ENCODE measurements around the gene CD2. TPM values are rescaled to one million over a fixed set of nuclear protein-coding genes. Genes with fewer than 3 reads are reported as not detected.

The CD2 gene
- total and polyA plus RNA-seq, 2 of the 8 experiments (the other 6 are each of a cell fraction or from before 2014, with no cell fraction given) = not detected

DNA sequence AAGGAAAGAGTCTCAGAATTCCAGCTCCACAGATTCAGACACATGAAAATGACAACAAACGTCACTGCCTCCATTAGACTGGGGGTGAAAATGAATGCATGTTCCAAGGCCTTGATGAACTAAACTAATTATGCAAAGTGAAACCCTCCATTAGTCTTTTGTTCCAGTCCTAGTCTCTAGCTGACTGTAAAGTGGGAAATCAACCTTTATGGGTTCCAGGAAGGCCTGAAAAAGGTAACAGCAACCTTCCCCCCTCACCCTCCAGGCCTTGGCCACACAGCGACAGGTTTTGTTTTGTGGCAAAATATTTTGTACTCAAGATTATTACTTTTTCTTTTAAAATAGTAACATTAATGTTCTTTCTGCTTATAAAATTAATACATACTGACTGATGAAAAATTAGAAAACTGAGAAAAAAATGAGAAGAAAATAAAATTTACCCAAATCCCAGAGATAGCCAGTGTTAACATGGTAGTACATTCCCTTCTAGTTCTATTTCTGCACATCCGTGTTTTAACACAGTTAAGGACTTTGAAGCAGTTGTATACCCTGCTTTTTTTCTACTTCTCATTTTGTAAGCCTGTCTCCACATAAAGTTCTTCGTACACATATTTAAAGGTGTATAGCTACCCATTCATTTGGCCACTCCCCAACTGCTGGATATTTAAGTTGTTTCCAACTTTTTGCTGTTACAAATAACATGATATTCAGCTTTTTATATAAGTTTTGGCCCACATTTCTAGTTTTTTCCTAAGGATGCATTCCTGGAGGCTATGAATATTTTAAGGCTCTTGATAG, 60.9 kb downstream of the CD2 start (continued):
- TF ChIP-seq SP4 (IDR thresholded peaks at IDR 0.05; ENCODE audit: low read length) (no peak), PHF8 (conservative IDR thresholded peaks at IDR 0.05; ENCODE audit: low read depth, low read length) (no peak), NANOG (IDR thresholded peaks at IDR 0.05; ENCODE audit: insufficient read depth, low read depth, low read length, poor library complexity, severe bottlenecking) (no peak), TEAD4 (IDR thresholded peaks at IDR 0.05; ENCODE audit: low read depth, low read length) (no peak), RBBP5 (IDR thresholded peaks at IDR 0.05; ENCODE audit: borderline replicate concordance, low read depth, low read length) (no peak), TAF1 (IDR thresholded peaks at IDR 0.05; ENCODE audit: low read depth, low read length) (no peak)

Data from H1 (cell line).